Endothelial cell (in vitro differentiated cells): ENCODE results near the gene EPHA3. TPM values are rescaled to one million over a fixed set of nuclear protein-coding genes. Genes with fewer than 3 reads are reported as not detected.

ENCODE experiments used
- DNase-seq: peaks from one replicate; pipeline ENCODE4 v3.0.0; 2021; ENCODE audit warnings: low spot score
- H3K27ac Mint-ChIP-seq: one replicate; pipeline ENCODE4 v1.8.0; 2021; ENCODE audit warnings: mixed read lengths, inconsistent platforms; ENCODE audit not compliant: unreplicated experiment
- H3K27me3 Mint-ChIP-seq: one replicate; pipeline ENCODE4 v1.8.0; 2021; ENCODE audit warnings: mild to moderate bottlenecking, moderate library complexity, mixed read lengths, inconsistent platforms; ENCODE audit not compliant: unreplicated experiment
- H3K36me3 Mint-ChIP-seq: one replicate; pipeline ENCODE4 v1.8.0; 2021; ENCODE audit warnings: mild to moderate bottlenecking, low read depth, mixed read lengths, inconsistent platforms; ENCODE audit not compliant: unreplicated experiment
- H3K4me1 Mint-ChIP-seq: one replicate; pipeline ENCODE4 v1.8.0; 2021; ENCODE audit warnings: mild to moderate bottlenecking, mixed read lengths, inconsistent platforms; ENCODE audit not compliant: unreplicated experiment
- H3K4me3 Mint-ChIP-seq: one replicate; pipeline ENCODE4 v1.8.0; 2021; ENCODE audit warnings: mild to moderate bottlenecking, mixed read lengths, inconsistent platforms; ENCODE audit not compliant: unreplicated experiment
- H3K9me3 Mint-ChIP-seq: one replicate; pipeline ENCODE4 v1.8.0; 2021; ENCODE audit warnings: mixed read lengths, inconsistent platforms; ENCODE audit not compliant: unreplicated experiment
- total RNA-seq: library from RNA; stranded (reverse); fragmentation: NEBNext Ultra II Directional; extraction: Animal tissue kit (Norgen Biotek cat#: 25700); gene quantifications from one replicate; pipeline ENCODE4 v1.2.1, GENCODE V29; 2021; ENCODE audit not compliant: unreplicated experiment
- TF ChIP-seq, protein P1 (sequence below): fragments of 200-600 bp; sonication (generic); IDR thresholded peaks from one replicate; pipeline ENCODE4 v1.5.0; 2021; ENCODE audit warnings: antibody characterized with exemption; ENCODE audit not compliant: unreplicated experiment

Gene EPHA3
- total RNA-seq, 1 donor from 2014 or later = not detected

DNA sequence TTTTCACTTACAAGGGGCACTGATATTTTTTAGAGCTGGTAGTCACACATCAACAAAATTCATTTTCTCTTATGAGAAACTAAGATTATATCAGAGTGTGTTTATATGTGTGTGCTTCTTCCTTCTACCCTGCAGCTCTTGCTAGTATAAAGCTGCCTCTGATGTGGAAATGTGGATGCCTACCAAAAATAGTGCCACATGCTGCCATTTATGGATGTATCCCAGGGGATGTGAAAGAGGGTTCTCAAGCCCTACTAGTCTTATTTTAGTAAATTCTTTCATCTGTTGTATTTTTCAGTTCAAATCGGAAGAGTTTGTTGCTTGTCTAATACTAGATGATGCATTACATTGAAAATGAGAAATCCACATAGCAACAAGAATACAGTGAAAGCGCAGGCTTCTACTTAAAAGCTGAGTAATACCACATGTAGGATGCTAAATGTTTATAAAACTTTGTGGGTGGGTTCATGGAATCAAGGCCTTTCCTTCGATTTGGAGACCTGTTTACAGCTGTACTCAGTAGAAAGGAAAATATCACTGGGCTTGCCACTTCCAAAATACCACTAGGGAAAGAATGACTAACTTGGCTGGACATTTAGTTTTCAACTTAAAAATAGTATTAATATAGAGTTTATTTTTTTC is 399.2 kb downstream of the EPHA3 start:
- H3K27ac Mint-ChIP-seq = no peak overlapping the region
- H3K4me3 Mint-ChIP-seq = no peak overlapping the region
- TF ChIP-seq, protein P1, sequence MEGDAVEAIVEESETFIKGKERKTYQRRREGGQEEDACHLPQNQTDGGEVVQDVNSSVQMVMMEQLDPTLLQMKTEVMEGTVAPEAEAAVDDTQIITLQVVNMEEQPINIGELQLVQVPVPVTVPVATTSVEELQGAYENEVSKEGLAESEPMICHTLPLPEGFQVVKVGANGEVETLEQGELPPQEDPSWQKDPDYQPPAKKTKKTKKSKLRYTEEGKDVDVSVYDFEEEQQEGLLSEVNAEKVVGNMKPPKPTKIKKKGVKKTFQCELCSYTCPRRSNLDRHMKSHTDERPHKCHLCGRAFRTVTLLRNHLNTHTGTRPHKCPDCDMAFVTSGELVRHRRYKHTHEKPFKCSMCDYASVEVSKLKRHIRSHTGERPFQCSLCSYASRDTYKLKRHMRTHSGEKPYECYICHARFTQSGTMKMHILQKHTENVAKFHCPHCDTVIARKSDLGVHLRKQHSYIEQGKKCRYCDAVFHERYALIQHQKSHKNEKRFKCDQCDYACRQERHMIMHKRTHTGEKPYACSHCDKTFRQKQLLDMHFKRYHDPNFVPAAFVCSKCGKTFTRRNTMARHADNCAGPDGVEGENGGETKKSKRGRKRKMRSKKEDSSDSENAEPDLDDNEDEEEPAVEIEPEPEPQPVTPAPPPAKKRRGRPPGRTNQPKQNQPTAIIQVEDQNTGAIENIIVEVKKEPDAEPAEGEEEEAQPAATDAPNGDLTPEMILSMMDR = no peak
- no peak for DNase-seq
- no peaks in the 10 kb centered on the region for H3K4me1 Mint-ChIP-seq
- no peaks in the 10 kb centered on the region for H3K27me3 Mint-ChIP-seq
- H3K36me3 Mint-ChIP-seq = no peaks in the 10 kb centered on the region
- no peaks in the 10 kb centered on the region for H3K9me3 Mint-ChIP-seq

DNA sequence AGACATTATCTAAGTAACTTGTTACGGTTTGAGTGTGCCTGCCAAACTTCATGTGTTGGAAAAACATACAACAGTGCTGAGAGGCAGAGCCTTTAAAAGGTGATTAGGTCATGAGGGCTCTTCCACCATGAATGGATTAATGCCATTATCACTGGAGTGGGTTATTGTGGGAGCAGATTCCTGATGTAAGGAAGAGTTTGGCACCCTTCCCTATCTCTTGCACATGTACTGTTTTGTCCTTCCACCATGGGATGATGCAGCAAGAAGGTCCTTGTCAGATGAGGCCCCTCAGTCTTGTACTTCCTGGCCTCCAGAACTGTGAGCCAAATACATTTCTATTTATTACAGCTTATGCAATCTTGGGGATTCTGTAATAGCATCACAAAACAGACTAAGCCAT is 413.9 kb downstream of the EPHA3 start:
- no peaks in the 10 kb centered on the region for H3K9me3 Mint-ChIP-seq
- TF ChIP-seq, protein P1 = no peak

DNA sequence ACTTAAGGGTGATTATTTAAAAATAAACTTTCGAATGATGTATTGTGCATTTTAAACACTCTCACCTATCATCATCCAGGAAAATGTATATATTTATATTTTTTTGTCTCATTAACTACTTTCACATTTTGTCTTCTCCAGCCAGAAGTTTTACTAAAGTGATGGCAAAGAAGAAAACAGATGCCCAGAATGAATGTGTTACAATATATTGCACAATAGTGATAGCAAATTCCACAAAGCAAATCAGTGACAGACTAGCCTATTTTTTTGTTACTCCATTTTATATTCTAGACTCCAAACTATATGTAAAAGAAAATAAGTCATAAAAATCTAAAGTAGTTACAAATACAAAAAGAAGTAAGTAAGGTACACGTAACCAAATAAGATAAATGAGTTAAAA is 414.7 kb downstream of the EPHA3 start:
- Mint-ChIP-seq H3K4me1 (no peaks in the 10 kb centered on the region), H3K9me3 (no peaks in the 10 kb centered on the region), H3K27ac (no peak overlapping the region), H3K27me3 (no peaks in the 10 kb centered on the region), H3K36me3 (no peaks in the 10 kb centered on the region), H3K4me3 (no peak overlapping the region)
- TF ChIP-seq, protein P1 = no peak
- DNase-seq = no peak

More for the DNA sequence above, 413.9 kb downstream of the EPHA3 start:
- no peak overlapping the region for H3K4me3 Mint-ChIP-seq
- no peaks in the 10 kb centered on the region for H3K4me1 Mint-ChIP-seq
- H3K27me3 Mint-ChIP-seq = no peaks in the 10 kb centered on the region
- no peak overlapping the region for H3K27ac Mint-ChIP-seq
- DNase-seq = no peak
- H3K36me3 Mint-ChIP-seq = no peaks in the 10 kb centered on the region

DNA sequence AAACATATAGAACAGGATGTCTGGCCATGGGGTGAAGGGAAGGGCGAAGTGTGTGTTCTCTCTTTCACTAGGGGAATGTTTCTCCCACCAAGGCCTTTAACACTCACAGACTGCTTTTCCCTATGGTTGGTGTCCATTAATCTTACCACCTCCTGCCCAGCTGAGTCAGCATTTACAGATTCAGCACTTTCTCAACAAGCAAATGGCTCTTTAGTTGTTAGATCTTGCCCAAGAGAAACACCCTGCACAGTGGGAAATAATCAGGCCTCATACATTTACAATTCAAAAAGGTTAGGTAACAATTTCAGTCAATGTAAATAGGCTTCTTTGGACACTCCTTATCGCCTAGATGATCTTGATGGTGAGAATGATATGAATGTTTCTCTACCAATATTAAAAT is 418.2 kb downstream of the EPHA3 start:
- H3K27me3 Mint-ChIP-seq = no peaks in the 10 kb centered on the region
- TF ChIP-seq, protein P1 = no peak
- no peak overlapping the region for H3K27ac Mint-ChIP-seq
- H3K36me3 Mint-ChIP-seq = no peaks in the 10 kb centered on the region
- no peak for DNase-seq
- no peaks in the 10 kb centered on the region for H3K4me1 Mint-ChIP-seq
- H3K4me3 Mint-ChIP-seq = no peak overlapping the region
- H3K9me3 Mint-ChIP-seq = no peaks in the 10 kb centered on the region

DNA sequence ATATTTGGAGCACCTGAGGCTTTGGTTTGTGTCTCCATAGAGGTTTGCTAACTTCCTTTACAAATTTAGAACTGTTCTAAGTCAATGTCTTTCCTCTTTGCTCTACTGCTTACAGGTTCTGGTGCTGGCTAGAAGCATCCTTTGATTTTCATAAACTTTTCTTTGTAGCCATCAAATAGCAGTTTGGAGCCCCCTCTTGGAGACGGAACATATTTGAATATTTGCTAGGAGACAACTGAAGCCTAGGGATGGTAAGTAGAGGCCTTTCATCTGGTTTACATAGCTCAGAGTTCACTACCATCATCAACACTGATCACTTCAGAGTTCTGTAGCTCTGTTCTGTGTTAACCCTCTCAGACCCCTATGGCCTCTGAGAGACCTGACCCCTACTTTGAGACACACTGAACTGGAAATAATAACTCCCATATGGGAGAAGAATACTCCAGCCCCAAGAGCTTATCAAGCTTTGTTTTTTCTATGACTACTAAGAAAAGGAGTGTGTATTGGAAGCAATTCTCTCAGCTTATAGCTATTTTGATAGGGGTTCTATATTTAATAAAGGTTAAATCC is 420.4 kb downstream of the EPHA3 start:
- Mint-ChIP-seq H3K4me1 (no peaks in the 10 kb centered on the region), H3K36me3 (no peaks in the 10 kb centered on the region), H3K9me3 (no peaks in the 10 kb centered on the region), H3K27me3 (no peaks in the 10 kb centered on the region), H3K4me3 (no peak overlapping the region), H3K27ac (no peak overlapping the region)
- no peak for DNase-seq
- TF ChIP-seq, protein P1 = no peak
